HG03175 (cell line): ENCODE data around the gene ZNF512B.
"Not testable (repeated sequence)": the region's sequence is repeated elsewhere in the genome, so short reads cannot be mapped to it uniquely, and the experiment has no call there.

Experiments used
- ATAC-seq: cut with Tn5 transposase; IDR thresholded peaks from one replicate; pipeline ENCODE4 v1.9.1; 2021; ENCODE audit warnings: mild to moderate bottlenecking, moderate library complexity; ENCODE audit not compliant: unreplicated experiment

The ZNF512B gene

GRCh38 chr20:63935447-63935846, 34.3 kb downstream of the ZNF512B start:
- ATAC-seq, result no peak

GRCh38 chr20:63934271-63935068, 35.3 kb downstream of the ZNF512B start:
- no peak for ATAC-seq

- ATAC-seq, result no peak
Observed at GRCh38 chr20:63933646-63934045, 36.1 kb downstream of the ZNF512B start.

GRCh38 chr20:63932606-63933160, 37.0 kb downstream of the ZNF512B start:
- ATAC-seq, result no peak

GRCh38 chr20:63931735-63932134, 38.0 kb downstream of the ZNF512B start:
- ATAC-seq, result no peak

GRCh38 chr20:63930971-63931553, 38.7 kb downstream of the ZNF512B start:
- ATAC-seq, result no peak

GRCh38 chr20:63929473-63929883, 40.3 kb downstream of the ZNF512B start:
- not testable (repeated sequence) for ATAC-seq

- ATAC-seq, result no peak
Observed at GRCh38 chr20:63929071-63929470, 40.7 kb downstream of the ZNF512B start.

- no peak for ATAC-seq
Observed at GRCh38 chr20:63926298-63926697, 43.4 kb downstream of the ZNF512B start.

- ATAC-seq, result no peak
Observed at GRCh38 chr20:63924241-63924640, 45.5 kb downstream of the ZNF512B start.

GRCh38 chr20:63923651-63924050, 46.1 kb downstream of the ZNF512B start:
- ATAC-seq, result no peak

GRCh38 chr20:63920226-63920625, 49.5 kb downstream of the ZNF512B start:
- no peak for ATAC-seq

GRCh38 chr20:63919130-63919529, 50.6 kb downstream of the ZNF512B start:
- ATAC-seq, result no peak

GRCh38 chr20:63917811-63918210, 51.9 kb downstream of the ZNF512B start:
- no peak for ATAC-seq

- not testable (repeated sequence) for ATAC-seq
Observed at GRCh38 chr20:63916371-63916939, 53.3 kb downstream of the ZNF512B start.

- no peak for ATAC-seq
Observed at GRCh38 chr20:63915471-63915870, 54.3 kb downstream of the ZNF512B start.

- ATAC-seq, result no peak
Observed at GRCh38 chr20:63913768-63914167, 56.0 kb downstream of the ZNF512B start.

GRCh38 chr20:63911176-63911575, 58.6 kb downstream of the ZNF512B start:
- ATAC-seq, result no peak

- ATAC-seq, result no peak
Observed at GRCh38 chr20:63908008-63908682, 61.6 kb downstream of the ZNF512B start.
